Measurements from ENCODE around the gene NUDT3. TPM values are rescaled to one million over a fixed set of nuclear protein-coding genes. Genes with fewer than 3 reads are reported as not detected.
A peak's percentile ranks its signal among the peaks of the same experiment; 100 is the strongest.
"Not testable (repeated sequence)": the region's sequence is repeated elsewhere in the genome, so short reads cannot be mapped to it uniquely, and the experiment has no call there.

Gene NUDT3
- 38.2 TPM for total RNA-seq
- long read RNA-seq, full-length matches to known transcripts = 106 of 145 reads
- long read RNA-seq, partial matches to known transcripts = 1 of 145 reads
- long read RNA-seq, other reads (novel, unspliced or antisense) = 38 of 145 reads

DNA sequence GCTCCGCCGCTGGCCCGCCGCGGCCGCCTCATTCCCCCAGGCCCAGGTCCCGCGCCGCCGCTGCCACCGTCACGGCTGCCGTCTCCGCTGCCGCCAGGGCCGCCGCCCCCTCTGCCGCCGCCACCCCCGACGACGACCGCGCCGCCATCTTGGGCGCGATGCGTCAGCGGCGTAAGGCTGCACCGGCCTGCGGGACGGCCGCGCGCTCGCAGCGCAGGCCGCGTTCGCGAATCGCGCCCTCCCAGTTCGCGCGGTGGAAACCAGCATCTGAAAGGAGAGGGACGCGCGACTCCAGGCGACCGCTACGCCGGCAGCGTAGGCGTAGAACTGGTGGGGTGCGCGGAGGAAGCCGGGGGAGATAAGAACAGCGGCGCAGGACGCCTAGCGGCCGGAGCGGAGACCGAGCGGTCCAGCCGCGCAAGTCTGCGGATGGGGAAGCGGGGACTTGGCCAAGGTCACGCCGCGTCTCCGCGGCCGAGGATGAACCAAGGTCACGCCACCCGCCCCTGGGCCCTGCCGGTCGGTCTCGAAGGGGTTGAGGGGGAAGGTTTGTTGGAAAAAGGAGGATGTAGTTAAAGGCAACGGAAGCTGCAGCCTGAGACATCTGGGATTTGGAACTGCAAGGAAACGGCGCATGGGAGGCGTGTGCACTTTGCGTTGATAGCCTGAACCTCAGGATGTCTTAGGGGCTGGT, at the start of gene NUDT3:
Gene NUDT3 (minus strand): TSS at position 173 of the 694 bp plus-strand sequence. CDS start 307 bp downstream, outside the sequence.
- intact Hi-C loops (cut with DNase I) = loop anchor here (5.0 kb wide), 2 partner anchors 55 to 90 kb away; no protein-coding TSS in a partner anchor
- peak; percentile 97 for DNase-seq (ENCODE audit: low spot score)

DNA sequence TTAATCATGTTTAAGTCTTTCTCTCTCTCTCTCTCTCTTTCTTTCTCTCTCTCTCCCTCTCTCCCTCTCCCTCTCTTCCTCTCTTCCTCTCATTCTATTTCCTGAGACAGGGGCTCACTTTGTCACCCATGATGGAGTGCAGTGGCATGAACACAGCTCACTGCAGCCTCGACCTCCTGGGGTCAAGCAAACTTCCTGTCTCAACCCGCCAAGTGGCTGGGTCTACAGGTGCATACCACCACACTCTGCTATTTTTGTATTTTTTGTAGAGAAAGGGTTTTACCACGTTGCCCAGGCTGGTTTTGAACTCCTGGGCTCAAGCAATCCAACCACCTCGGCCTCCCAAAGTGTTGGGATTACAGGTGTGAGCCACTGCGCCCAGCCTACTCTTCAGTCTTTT, 49.1 kb upstream of the NUDT3 start:
- DNase-seq (ENCODE audit: low spot score) = no peak
- intact Hi-C loops (cut with DNase I) = no loop called here

DNA sequence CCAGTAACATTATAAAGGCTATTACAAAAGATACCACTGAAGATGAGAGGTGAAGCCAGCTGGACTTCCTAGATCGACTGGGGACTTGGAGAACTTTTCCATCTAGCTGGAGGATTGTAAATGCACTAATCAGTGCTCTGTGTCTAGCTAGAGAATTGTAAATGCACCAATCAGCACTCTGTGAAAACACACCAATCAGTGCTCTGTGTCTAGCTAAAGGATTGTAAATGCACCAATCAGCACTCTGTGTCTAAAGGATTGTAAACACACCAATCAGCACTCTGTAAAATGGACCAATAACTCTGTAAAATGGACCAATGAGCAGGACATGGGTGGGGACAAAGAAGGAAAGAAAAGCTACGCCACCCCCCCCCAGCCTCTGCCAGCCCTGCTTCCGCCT, 47.0 kb upstream of the NUDT3 start:
- no peak for DNase-seq (ENCODE audit: low spot score)
- intact Hi-C loops (cut with DNase I) = no loop called here

DNA sequence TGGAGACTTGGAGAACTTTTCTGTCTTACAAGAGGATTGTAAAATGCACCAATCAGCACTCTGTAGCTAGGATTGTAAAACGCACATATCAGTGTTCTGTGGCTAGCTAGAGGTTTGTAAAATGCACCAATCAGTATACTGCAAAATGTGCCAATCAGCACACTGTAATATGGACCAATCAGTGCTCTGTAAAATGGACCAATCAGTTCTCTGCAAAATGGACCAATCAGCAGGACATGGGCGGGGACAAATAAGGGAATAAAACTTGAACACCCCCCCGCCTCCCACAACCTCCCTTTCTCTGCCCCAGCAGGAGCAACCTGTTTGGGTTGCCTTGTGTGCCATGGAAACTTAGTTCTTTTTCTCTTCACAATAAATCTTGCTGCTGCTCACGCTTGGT, 46.2 kb upstream of the NUDT3 start:
- DNase-seq (ENCODE audit: low spot score) = no peak
- intact Hi-C loops (cut with DNase I) = no loop called here

DNA sequence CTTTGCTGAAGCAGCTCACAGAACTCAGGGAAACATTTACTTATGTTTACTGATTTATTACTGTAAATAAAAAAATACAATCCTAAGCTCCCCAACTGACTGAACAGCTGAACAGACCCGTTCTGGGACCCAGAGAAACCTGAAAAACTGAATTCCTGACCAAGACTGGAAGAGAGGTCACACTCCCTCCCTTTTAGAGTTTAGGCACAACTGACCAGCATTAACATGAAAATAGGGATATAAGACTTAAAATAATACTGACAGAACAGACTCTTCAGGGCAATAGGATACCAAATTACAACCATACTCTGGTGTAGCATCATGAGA, 45.1 kb upstream of the NUDT3 start:
- intact Hi-C loops (cut with DNase I) = no loop called here
- no peak for DNase-seq (ENCODE audit: low spot score)

DNA sequence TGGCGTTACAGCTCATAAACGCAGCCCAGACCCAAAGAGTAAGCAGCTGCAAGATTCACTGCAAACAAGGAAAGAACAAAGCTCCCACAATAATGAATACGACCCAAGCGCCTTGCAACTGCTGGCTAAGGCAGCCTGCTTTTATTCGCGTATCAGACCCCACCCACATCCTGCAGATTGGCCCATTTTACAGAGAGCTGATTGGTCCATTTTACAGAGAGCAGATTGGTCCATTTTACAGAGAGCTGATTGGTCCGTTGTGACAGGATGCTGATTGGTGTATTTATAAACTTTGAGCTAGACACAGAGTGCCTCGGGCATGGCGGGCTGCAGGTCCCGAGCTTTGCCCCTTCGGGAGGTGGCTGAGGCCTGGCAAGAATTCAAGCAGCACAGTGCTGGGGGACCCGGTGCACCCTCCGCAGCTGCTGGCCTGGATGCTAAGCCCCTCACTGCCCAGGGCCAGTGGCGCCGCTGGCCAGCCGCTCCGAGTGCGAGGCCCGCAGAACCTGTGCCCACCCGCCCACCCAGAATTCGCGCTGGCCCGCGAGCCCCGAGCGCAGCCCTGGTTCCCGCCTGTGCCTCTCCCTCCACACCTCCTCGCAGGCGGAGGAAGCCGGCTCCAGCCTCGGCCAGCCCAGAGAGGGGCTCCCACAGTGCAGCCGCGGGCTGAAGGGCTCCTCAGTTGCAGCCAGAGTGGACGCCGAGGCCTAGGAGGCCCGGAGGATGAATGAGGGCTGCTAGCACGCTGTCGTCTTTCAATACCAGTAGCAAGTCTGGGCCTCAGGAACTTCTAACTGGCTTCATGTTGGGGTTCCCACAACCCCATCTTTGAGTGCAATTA, 44.6 kb upstream of the NUDT3 start:
- DNase-seq (ENCODE audit: low spot score) = no peak
- intact Hi-C loops (cut with DNase I) = no loop called here

DNA sequence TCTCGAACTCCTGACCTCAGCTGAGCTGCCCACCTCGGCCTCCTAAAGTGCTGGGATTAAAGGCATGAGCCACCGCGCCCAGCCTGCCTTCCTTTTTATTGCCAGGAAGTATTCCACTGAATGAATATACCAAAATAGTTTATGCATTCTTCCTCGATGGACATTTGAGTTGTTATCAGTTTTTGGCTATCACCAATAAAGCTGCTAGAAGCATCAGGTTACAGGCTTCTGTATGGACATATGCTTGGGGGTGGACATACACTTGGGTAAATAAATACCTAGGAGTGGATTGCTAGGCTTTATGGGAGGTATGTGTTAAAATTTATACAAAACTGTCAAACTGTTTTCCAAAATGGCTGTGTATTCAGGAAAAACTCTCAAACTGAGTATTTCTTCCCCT, 43.4 kb upstream of the NUDT3 start:
- DNase-seq (ENCODE audit: low spot score) = no peak
- intact Hi-C loops (cut with DNase I) = no loop called here

DNA sequence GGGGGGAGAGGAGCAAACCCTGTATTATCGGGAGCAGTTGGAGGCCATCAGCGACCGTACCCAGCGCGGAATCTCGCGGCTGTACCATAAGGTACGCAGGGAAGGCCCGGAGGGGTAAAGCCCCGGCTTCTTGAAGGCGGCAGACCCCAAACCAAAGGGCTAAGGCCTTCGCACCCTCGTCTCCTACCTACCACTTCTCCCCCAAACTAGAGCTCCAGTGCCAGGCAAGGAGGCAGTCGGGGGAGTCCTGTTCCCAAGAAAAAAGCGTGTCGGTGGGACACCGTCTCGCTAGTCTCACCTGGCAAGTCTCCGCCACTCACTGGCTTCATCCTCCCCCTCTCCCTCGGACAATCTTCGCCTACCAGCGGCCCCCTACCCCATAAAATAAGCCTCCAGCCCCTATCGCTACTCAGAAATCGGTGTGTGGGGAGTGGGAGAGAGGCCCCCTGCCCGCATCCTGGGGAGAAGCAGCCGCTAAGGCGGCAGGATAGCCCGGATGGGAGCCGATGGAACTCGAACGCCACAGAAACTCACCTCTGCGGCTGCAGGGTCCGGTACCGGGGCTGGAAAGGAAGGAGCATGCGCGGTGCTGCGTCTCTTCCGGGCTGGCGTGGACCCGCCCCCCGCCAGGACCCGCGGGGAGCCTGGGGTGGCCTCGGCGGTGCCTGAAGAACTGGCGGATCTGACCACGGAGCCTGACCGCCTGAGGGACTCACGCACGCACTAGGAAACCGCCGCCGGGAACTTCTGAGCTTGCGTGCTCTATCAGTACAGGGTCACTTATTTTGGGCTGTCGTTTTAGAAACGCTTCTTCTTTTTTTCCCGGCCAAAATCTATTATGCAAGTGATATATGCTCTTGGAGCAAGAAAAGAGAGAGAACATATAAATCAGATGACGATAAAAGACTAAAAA, 33.3 kb upstream of the NUDT3 start, which contains the start of gene RPS10:
Gene RPS10 (minus strand): TSS at position 572 of the 913 bp plus-strand sequence. CDS start 848 bp downstream, outside the sequence.
- peak; percentile 98 for DNase-seq (ENCODE audit: low spot score)
- intact Hi-C loops (cut with DNase I) = loop anchor here (5.0 kb wide), 1 partner anchor 638 kb away; the partner anchor contains the start of gene LEMD2

DNA sequence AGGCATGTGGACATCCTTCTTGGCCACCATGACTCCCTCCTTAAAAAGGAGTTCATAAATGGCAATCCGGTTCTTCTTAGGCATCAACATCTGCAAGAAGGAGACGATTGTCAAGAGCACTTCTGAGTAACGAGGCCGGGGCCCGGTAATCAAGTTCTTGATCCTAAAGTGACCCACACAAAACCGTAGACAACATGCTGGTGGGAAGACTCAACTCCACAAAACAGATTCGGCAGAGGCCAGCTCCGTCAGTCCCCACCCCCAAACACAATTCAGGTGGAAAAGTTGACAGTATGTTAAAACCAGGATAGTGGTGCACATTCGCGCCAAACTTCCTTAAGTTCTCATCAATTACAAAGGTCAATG, 32.6 kb upstream of the NUDT3 start:
- no peak for DNase-seq (ENCODE audit: low spot score)
- intact Hi-C loops (cut with DNase I) = loop anchor here (5.0 kb wide), 1 partner anchor 638 kb away; the partner anchor contains the start of gene LEMD2

DNA sequence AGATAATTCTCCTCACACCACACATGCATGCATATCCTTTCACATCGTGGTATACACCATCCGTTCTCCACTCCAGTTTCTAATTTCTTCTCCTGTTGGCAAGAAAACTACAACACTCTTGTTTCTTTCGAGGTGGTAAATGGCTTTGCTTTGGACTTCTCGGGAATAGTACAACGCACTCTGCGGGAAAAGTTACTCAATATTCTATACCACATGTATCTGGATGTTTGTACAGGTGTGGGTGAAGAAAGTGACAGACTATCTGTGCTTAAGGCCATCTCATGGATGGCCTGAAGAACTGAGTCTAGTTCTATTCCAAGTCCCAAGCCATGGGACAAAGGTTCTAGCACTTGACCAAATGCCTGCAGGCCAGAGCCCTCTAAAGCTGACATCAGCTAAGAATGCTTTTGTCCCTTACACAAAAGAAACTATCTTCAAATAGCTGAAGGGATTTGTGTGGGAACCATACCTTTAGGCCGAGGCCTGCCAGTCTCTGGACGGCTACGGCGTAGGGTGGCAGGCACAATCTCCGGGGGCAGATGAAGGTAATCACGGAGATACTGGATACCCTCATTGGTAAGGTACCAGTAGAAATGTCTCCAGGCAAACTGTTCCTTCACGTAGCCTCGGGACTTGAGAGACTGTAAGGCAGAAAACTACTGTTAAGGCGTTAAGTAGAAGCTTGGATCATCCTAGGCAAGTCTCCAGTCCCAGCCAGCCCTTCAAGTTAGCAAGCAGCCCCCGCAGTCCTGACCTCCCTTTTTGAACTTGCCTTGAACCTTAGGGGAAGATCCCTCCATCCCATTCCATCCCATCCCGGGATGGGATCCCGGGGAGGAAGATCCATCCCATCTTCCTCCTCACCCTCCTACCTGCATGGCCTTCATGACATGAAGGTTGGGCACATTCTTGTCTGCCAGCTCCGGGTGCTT, 32.0 kb upstream of the NUDT3 start:
- intact Hi-C loops (cut with DNase I) = loop anchor here (5.0 kb wide), 1 partner anchor 637 kb away; the partner anchor contains the start of gene LEMD2
- no peak for DNase-seq (ENCODE audit: low spot score)

DNA sequence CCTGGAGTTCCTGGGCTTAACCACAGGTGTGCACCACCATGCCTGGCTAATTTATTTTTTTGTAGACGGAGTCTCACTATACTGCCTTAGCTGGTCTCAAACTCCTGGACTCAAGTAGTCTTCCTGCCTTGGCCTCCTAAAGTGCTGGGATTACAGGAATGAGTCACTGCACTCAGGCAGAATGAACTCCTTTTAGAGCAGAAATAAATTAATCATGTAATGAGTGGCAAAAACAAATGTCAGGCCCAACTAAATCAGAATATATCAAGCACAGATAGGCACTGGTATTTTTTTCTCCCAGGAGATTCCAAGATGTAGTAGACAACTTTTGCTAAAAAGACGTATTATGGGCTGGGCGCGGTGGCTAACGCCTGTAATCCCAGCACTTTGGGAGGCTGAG, 30.8 kb upstream of the NUDT3 start:
- DNase-seq (ENCODE audit: low spot score) = no peak
- intact Hi-C loops (cut with DNase I) = no loop called here

DNA sequence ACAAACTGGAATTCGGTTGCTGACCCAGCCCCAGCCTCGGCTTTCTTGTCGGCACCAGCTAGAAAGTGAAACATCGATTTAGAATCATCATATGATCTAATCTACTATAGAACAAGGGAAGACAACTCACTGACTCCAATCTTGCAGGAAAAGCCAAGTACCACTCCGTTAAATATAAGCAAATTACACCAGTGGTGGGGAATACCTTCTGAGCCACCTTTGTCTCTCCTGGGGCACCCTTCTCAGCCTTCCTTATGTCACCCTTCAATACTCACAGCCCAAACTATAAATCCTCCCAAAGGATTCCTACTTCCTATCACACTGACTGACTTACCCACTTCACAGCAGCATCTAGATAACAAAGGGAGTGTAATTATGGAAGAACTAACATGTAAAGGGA, 25.9 kb upstream of the NUDT3 start:
- intact Hi-C loops (cut with DNase I) = loop anchor here (10.0 kb wide), 1 partner anchor 254 kb away; no protein-coding TSS in a partner anchor
- DNase-seq (ENCODE audit: low spot score) = no peak

DNA sequence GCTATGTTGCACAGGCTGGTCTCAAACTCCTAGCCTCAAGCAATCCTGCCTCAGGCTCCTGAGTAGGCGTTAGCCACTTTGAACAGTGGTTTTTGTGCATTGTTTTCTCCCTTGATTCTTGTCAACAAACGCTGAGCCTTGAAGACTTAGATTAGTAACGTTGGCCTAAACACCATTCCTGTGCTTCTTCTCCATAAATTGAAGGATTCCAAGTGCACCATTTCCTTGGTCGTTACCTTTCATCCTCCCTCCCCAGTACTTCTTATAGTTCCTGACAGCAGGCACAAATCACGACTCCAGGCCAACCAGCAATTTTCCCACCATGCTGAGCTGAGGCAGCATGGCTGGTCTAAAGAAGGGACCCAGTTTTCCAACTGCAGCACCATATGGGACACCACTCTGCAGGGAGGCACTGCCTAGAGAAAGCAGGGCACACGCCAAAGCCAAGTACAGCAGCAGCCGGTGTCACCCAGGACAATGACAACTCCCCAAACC, 24.5 kb upstream of the NUDT3 start:
- intact Hi-C loops (cut with DNase I) = loop anchor here (10.0 kb wide), 1 partner anchor 252 kb away; no protein-coding TSS in a partner anchor
- DNase-seq (ENCODE audit: low spot score) = no peak

DNA sequence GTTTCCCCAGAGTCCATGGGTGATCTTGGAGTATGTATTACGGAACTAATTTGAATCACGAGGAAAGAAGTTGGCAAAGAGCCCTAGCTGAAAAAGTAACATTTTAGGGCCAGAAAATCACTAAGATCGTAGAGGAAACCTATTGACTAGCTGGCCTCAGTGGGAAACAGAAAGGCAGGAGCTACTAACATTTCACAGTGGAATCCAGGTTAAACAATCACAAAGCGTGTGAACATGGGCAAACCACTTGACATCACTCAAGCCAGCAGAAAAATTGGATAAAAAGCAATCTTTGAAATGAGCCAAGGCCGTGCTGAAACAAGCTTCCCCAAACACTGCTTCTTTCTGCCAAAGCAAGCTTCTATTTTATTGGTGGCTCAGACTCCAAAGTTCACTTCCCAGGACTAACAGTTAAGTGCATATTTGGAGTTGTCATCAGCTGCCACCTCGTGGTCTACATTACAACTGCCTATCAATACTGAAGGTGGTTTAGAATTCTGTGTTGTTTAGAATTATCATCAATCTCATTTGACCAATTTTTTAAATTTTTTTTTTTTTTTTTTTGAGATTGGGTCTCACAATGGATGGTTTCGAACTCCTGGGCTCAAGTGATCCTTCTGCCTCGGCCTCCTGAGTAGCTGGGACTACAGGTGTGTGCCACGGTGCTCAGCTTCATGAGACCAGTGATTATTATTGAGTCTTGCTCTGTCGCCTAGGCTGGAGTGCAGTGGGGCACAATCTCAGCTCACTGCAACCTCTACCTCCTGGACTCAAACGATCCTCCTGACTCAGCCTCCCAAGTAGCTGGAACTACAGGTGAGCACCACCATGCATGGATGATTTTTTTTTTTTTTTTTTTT, 22.8 kb upstream of the NUDT3 start:
- no peak for DNase-seq (ENCODE audit: low spot score)
- intact Hi-C loops (cut with DNase I) = loop anchor here (2.0 to 10.0 kb wide), 3 partner anchors 166 to 250 kb away; partner anchors contain the start of gene SMIM29

DNA sequence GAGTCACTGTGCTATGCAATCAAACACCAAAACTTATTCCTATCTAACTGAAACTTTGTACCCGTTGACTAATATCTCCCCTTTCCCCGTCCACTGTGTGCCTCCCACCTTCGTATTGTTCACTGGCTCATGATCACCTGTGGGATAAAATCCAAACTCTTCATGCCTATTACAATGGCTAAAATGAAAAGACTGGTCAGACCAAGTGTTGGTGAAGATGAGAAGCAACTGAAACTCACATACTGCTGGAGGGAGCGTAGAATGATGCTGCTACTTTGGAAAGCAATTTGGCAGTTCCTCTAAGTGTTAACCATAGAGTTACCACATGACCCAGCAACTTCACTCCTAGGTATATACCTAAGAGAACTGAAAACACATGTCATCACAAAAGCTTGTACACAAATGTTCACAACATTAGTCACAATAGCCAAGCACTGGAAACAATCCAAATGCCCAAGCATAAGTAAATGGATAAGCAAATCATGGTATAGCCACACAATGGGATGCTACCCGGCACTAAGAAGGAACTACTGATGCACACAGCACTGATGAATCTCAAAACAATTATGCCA, 20.3 kb upstream of the NUDT3 start:
- DNase-seq (ENCODE audit: low spot score) = no peak
- intact Hi-C loops (cut with DNase I) = loop anchor here (10.0 kb wide), 1 partner anchor 248 kb away; no protein-coding TSS in a partner anchor

DNA sequence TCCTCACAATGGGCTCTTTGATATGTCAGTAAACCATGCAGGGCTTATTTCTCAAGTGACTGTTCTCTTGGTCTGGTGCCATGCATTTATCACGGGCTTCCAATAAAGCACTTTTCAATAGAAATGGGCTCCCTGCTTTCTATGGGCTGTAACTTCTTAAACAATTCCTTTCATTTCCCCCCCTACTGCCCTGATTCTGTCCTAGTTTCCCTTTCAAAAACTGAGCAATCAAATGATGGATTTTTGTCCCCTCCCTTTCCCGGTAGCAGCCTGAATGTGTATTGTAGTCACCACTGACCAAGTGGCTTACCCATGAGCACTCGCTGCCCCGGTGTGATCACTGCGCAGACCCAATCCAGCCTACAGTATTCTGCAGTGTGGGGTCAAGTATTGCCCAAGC, 19.5 kb upstream of the NUDT3 start:
- intact Hi-C loops (cut with DNase I) = loop anchor here (10.0 kb wide), 1 partner anchor 247 kb away; no protein-coding TSS in a partner anchor
- no peak for DNase-seq (ENCODE audit: low spot score)

DNA sequence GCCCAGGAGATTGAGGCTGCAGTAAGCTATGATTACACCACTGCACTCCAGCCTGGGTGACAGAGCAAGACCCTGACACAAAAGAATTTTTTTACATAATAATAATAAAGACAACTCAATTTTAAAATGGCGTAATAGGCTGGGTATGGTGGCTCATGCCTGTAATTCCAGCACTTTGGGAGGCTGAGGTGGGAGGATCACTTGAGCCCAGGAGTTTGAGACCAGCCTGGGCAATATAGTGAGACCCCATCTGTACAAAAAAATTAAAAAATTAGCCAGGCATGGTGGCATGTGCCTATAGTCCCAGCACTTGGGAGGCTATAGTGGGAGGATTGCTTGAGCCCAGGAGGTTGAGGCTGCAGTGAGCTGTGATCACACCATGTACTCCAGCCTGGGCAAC, 15.4 kb upstream of the NUDT3 start:
- DNase-seq (ENCODE audit: low spot score); intact Hi-C loops (cut with DNase I): not testable (repeated sequence)
